NCI-H526 (cell line): ENCODE data around the gene C5orf46.
A peak's percentile ranks its signal among the peaks of the same experiment; 100 is the strongest.

Experiments used
- DNase-seq, 2 experiments: peaks; one replicate each; lab custom pipeline; 2025; lab: John Stamatoyannopoulos, UW

The C5orf46 gene

DNA sequence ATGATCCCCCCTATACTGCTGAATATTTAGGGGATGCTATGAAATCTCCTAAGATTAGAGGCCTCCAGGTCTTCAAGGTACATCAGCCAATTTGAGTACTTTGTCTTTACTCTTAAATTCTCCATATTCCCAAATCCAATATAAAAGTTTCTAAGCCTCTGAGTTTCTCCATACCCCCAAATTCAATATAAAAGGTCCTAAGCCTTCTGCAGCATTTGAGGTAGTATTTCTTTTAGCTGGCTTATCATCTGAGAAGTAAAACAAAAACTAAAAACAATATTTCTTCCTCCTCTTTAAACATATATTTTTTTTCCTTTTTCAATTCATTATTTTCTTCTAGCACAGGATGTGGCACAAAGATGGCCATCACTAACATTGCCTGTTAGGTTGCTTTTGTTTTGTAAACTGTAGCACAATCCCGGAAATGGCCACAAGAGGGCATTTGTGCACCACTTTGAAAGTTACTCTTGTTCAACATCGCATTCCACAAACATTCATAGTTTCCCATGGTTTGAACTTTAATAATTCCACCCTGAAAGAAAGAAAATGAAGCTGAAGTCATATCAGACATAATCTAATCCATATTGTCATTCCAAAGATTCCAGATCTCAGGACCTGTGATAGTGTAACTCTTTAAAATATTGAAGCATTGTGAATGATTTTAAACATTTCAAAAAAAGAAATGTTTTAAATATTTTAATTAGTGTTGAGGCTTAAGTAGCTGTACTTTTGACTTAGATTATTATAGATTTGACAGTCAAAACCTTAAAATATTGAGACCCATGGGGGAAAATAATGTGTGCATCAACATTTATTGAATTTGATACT is 48.8 kb downstream of the C5orf46 start:
- peak; percentile 10 to 69 for DNase-seq

DNA sequence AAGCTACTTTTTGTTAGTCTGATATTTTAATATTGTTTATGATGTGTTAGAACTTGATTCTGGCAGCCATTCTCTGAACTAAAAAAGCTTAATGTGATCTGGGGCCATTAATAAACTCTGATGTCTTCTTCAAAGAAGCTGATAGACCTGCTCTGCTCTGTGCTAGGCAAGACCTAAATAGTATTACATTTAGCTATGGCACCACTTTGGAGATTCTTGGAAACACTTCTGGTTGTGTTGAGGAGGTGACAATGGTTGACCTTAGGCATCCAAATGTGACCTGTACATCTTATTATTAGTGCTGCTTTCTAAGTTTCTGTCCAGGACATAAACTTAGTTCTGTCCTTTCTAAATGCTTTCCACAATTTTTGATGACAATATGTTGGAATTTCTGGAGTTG is 49.5 kb downstream of the C5orf46 start:
- DNase-seq: no peak

GRCh38 chr5:147855774-147856069 is 50.6 kb downstream of the C5orf46 start:
- DNase-seq: no peak

- DNase-seq: no peak
Observed at GRCh38 chr5:147854894-147855773, 51.2 kb downstream of the C5orf46 start.

- DNase-seq: no peak
Observed at GRCh38 chr5:147854331-147854730, 52.0 kb downstream of the C5orf46 start.

- no peak for DNase-seq
Observed at GRCh38 chr5:147853372-147853987, 52.9 kb downstream of the C5orf46 start.

- no peak for DNase-seq
Observed at GRCh38 chr5:147852365-147852764, 54.0 kb downstream of the C5orf46 start.

DNA sequence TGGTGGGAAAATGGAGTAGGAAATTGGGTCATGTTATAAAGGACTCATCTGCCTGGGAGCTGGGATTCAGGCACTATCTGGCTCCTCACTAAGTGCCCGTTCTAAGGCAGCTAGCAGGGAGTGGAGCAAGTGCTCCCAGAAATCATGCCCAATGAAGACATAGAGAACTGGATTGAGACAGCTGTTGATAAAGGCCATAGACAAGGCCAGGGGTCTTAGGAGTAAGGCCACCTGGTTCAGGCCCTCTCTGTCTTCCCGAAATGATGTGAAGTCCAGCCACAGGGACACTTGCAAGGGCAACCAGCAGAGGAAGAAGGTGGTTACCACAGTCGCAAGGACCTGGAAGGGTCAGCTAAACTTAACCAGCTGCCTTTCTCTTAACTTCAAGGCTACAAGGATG is 54.8 kb downstream of the C5orf46 start:
- DNase-seq: no peak

DNA sequence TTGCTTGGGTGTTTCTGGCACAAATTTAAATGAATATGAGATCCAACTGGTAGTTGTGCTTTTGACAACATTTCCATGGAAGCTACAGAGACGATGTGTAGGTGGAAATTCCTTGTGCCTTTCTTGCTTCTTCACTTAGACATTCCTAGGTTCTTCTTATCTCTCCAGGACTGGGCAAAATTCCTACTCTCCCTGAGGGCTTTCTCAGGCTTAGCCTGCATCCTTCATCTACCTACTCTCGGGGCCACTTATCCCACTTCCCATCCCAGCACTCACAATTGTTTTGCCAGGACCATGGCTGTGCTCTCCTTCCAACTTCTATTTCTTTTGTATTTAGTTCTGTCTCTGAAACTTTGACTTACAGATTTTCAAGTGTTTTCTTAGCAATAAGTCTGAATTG is 57.1 kb downstream of the C5orf46 start:
- DNase-seq: no peak

- DNase-seq: peak; percentile 53 to 77
Observed at GRCh38 chr5:147845618-147846017, 60.7 kb downstream of the C5orf46 start.

DNA sequence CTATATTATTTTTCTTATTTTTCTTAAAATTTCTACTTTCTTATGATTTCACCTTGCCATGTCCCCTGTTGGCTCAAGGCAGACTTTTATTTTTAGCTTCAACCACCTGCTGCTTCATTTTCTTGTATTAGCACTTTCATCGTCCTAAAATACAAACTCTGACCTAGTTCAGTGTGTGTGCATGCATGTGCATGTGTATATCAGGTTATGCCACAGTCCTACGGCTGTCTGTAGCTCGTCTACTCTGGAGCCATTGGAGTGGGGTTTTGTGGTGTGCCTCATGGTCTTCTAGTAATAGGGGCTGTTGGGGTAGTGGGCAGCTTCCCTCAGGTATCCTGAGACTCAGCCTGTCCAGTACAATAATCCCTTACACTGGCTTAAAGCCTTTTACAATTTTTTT is 61.5 kb downstream of the C5orf46 start:
- no peak for DNase-seq

DNA sequence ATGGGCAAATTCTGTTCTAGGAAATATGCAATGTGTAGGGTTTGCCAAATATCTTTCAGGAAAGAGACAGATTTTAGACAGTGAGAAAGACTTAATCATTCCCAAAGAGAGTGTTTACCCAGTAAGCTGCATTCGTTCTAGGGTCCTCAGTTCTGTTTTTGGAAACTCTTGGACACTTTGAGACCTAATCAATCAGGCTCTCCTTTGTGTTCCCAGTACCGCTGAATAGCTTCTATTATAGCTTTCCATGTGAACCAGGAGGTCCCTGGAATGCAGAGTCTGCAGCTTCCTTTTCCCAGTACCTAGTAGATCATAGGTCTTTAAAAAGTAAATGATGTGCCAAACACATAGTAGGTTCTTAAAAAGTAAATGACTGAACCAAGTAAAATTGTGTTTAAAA is 63.5 kb downstream of the C5orf46 start:
- DNase-seq: no peak
